ENCODE data around the gene TMEM18.

- TF ChIP-seq ARNT (IDR thresholded peaks at IDR 0.05) (no peak), HDGF (IDR thresholded peaks at IDR 0.05; ENCODE audit: borderline replicate concordance) (no peak), FOXM1 (IDR thresholded peaks at IDR 0.05; ENCODE audit: borderline replicate concordance) (no peak), SP1 (IDR thresholded peaks at IDR 0.05) (no peak), NFRKB (IDR thresholded peaks at IDR 0.05) (no peak), FOXK2 (IDR thresholded peaks at IDR 0.05) (no peak), BHLHE40 (IDR thresholded peaks at IDR 0.05; ENCODE audit: borderline replicate concordance) (no peak), ZNF384 (IDR thresholded peaks at IDR 0.05) (no peak)
Observed at GRCh38 chr2:637406-637776, 39.8 kb downstream of the TMEM18 start.
